DOHH2 (cell line): ENCODE data around the gene MUC5B.

Source experiments
- H3F3A ChIP-seq: fragments of 200-600 bp; sonication (generic), shearing (Covaris generic); 2 replicates; pipeline ENCODE4 v1.6.0; 2016; ENCODE audit warnings: antibody characterized with exemption, mild to moderate bottlenecking; ENCODE audit not compliant: control insufficient read depth, insufficient read depth
- H3K27ac ChIP-seq: fragments of 200-600 bp; sonication (generic); 2 replicates; pipeline ENCODE4 v1.5.1; 2014; ENCODE audit warnings: low read depth, mild to moderate bottlenecking, low read length, moderate library complexity
- H3K27me3 ChIP-seq: fragments of 200-600 bp; sonication (generic); 2 replicates; pipeline ENCODE4 v1.6.1; 2014; ENCODE audit warnings: mild to moderate bottlenecking, low read length, mixed read lengths; ENCODE audit not compliant: control insufficient read depth
- H3K36me3 ChIP-seq: fragments of 200-600 bp; sonication (generic); 2 replicates; pipeline ENCODE4 v1.6.1; 2014; ENCODE audit warnings: mild to moderate bottlenecking, low read length, moderate library complexity, mixed read lengths; ENCODE audit not compliant: control insufficient read depth
- H3K4me1 ChIP-seq: fragments of 200-600 bp; sonication (generic); 2 replicates; pipeline ENCODE4 v1.6.1; 2014; ENCODE audit warnings: mild to moderate bottlenecking, low read length, mixed read lengths; ENCODE audit not compliant: control insufficient read depth
- H3K4me2 ChIP-seq: fragments of 200-600 bp; sonication (generic); 2 replicates; pipeline ENCODE4 v1.6.0; 2014; ENCODE audit warnings: mild to moderate bottlenecking, low read length, moderate library complexity
- H3K4me3 ChIP-seq: fragments of 200-600 bp; sonication (generic); 2 replicates; pipeline ENCODE4 v1.5.1; 2014; ENCODE audit warnings: mild to moderate bottlenecking, low read length, mixed read lengths
- H3K79me2 ChIP-seq: fragments of 200-600 bp; sonication (generic); 2 replicates; pipeline ENCODE4 v1.6.1; 2014; ENCODE audit warnings: mild to moderate bottlenecking, low read length, mixed read lengths; ENCODE audit not compliant: control insufficient read depth
- H3K9me2 ChIP-seq: fragments of 200-600 bp; sonication (generic); replicated peaks from 2 replicates; pipeline ENCODE4 v1.6.1; 2014; ENCODE audit warnings: mild to moderate bottlenecking, low read length, mixed read lengths; ENCODE audit not compliant: control insufficient read depth
- H3K9me3 ChIP-seq: fragments of 200-600 bp; sonication (generic); 2 replicates; pipeline ENCODE4 v1.6.1; 2014; ENCODE audit warnings: antibody characterized with exemption, low read length, mixed read lengths; ENCODE audit not compliant: control insufficient read depth, insufficient read depth
- H4K20me1 ChIP-seq: fragments of 200-600 bp; sonication (generic); 2 replicates; pipeline ENCODE4 v1.6.0; 2014; ENCODE audit warnings: low read depth, mild to moderate bottlenecking, antibody characterized with exemption, low read length, moderate library complexity; ENCODE audit not compliant: control insufficient read depth, insufficient read depth
- EZH2phosphoT487 ChIP-seq: fragments of 200-600 bp; sonication (generic); IDR thresholded peaks from 2 replicates; pipeline ENCODE4 v1.6.1; 2017; ENCODE audit warnings: borderline replicate concordance, mild to moderate bottlenecking, antibody characterized with exemption, low read length, moderate library complexity, mixed read lengths
- TF ChIP-seq, protein P1 (sequence below): fragments of 200-600 bp; sonication (generic); IDR thresholded peaks from one replicate; pipeline ENCODE4 v1.5.1; 2014; ENCODE audit warnings: antibody characterized with exemption, mild to moderate bottlenecking, low read depth, low read length; ENCODE audit not compliant: poor library complexity, severe bottlenecking

The MUC5B gene

DNA sequence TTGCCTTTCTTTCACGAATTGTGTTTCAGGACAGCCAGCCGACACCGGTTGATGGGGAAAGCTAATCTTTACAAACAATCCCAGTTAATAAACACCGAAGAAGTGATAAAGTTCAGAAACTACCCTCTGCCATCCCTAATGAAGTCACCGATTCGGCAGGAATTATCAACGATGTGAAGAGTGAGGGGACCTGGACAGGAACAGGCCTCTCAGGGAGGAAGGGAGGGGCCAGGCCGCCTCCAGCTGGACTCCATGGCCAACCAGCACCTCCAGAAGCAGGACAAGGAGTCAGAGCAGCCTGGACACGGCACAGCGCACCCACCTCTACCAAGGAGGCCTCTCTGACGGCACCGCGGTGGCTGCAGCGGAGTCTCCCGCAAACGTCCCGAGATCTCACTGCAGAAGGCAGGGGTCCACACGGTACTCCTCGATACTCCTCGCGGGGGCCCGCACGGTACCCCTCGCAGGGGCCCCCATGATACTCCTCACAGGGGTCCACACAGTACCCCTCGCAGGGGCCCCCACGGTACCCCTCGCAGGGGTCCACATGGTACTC lies 82.7 kb downstream of the MUC5B start:
- Histone ChIP-seq H3K36me3 (no peaks in the 10 kb centered on the region), H4K20me1 (no peaks in the 10 kb centered on the region), H3K9me3 (peaks cover 6% of the 10 kb centered on the region; the same call in 1 of the 2 replicates), H3K4me3 (no peak overlapping the region), H3K27ac (no peak overlapping the region), H3K4me1 (peaks cover 27% of the 10 kb centered on the region), H3F3A (peaks cover 5% of the 10 kb centered on the region), H3K9me2 (no peaks in the 10 kb centered on the region), H3K4me2 (no peak overlapping the region), H3K27me3 (no peaks in the 10 kb centered on the region), H3K79me2 (peaks cover 23% of the 10 kb centered on the region)
- TF ChIP-seq, protein P1, sequence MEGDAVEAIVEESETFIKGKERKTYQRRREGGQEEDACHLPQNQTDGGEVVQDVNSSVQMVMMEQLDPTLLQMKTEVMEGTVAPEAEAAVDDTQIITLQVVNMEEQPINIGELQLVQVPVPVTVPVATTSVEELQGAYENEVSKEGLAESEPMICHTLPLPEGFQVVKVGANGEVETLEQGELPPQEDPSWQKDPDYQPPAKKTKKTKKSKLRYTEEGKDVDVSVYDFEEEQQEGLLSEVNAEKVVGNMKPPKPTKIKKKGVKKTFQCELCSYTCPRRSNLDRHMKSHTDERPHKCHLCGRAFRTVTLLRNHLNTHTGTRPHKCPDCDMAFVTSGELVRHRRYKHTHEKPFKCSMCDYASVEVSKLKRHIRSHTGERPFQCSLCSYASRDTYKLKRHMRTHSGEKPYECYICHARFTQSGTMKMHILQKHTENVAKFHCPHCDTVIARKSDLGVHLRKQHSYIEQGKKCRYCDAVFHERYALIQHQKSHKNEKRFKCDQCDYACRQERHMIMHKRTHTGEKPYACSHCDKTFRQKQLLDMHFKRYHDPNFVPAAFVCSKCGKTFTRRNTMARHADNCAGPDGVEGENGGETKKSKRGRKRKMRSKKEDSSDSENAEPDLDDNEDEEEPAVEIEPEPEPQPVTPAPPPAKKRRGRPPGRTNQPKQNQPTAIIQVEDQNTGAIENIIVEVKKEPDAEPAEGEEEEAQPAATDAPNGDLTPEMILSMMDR = no peak
- TF ChIP-seq EZH2phosphoT487 = no peak

GRCh38 chr11:1306186-1307162 lies 83.6 kb downstream of the MUC5B start:
- H4K20me1 ChIP-seq = no peaks in the 10 kb centered on the region
- no peaks in the 10 kb centered on the region for H3K9me2 ChIP-seq
- no peaks in the 10 kb centered on the region for H3K36me3 ChIP-seq
- peaks cover 7% of the 10 kb centered on the region; the same call in 1 of the 2 replicates for H3K9me3 ChIP-seq
- H3K79me2 ChIP-seq = peaks cover 23% of the 10 kb centered on the region
- H3K27ac ChIP-seq = no peak overlapping the region
- peaks cover 36% of the 10 kb centered on the region for H3K4me1 ChIP-seq
- peaks cover 10% of the 10 kb centered on the region for H3F3A ChIP-seq
- no peak overlapping the region for H3K4me3 ChIP-seq
- H3K4me2 ChIP-seq = peak overlapping the region; percentile 19; the same call in 1 of the 2 replicates
- TF ChIP-seq, protein P1 = no peak
- no peak for TF ChIP-seq EZH2phosphoT487
- no peaks in the 10 kb centered on the region for H3K27me3 ChIP-seq

GRCh38 chr11:1307163-1307870 lies 84.5 kb downstream of the MUC5B start:
- peaks cover 10% of the 10 kb centered on the region for H3F3A ChIP-seq
- H3K36me3 ChIP-seq = no peaks in the 10 kb centered on the region
- no peak for TF ChIP-seq EZH2phosphoT487
- TF ChIP-seq, protein P1 = no peak
- H3K4me2 ChIP-seq = peak overlapping the region; percentile 19; the same call in 1 of the 2 replicates
- no peak overlapping the region for H3K27ac ChIP-seq
- peaks cover 20% of the 10 kb centered on the region for H3K79me2 ChIP-seq
- H3K4me3 ChIP-seq = no peak overlapping the region
- no peaks in the 10 kb centered on the region for H4K20me1 ChIP-seq
- no peaks in the 10 kb centered on the region for H3K9me2 ChIP-seq
- peaks cover 41% of the 10 kb centered on the region for H3K4me1 ChIP-seq
- H3K9me3 ChIP-seq = peaks cover 11% of the 10 kb centered on the region
- no peaks in the 10 kb centered on the region for H3K27me3 ChIP-seq
